ENCODE data around the gene TUBB2A.
"Not testable (repeated sequence)": the region's sequence is repeated elsewhere in the genome, so short reads cannot be mapped to it uniquely, and the experiment has no call there.

TUBB2A gene

DNA sequence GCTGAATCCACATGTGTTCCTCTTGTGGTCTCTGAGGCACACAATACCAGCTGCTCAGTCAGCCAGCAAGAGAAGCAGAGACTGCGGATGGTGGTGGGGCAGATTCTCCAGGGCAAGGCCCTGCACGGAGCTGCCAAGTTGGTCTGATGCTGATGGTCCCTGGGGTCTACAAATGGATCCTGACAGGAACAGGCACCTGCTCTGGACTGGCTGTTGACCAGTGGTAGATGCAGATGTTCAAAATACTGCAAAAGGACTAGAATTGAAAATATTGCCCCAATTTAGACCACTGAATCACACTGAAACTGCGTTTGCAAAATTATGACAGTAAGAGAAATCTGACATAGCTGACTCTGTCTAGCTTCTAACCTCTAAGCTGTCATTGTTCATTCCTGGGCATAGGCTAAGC is 29.6 kb upstream of the TUBB2A start:
- TF ChIP-seq, protein P1, sequence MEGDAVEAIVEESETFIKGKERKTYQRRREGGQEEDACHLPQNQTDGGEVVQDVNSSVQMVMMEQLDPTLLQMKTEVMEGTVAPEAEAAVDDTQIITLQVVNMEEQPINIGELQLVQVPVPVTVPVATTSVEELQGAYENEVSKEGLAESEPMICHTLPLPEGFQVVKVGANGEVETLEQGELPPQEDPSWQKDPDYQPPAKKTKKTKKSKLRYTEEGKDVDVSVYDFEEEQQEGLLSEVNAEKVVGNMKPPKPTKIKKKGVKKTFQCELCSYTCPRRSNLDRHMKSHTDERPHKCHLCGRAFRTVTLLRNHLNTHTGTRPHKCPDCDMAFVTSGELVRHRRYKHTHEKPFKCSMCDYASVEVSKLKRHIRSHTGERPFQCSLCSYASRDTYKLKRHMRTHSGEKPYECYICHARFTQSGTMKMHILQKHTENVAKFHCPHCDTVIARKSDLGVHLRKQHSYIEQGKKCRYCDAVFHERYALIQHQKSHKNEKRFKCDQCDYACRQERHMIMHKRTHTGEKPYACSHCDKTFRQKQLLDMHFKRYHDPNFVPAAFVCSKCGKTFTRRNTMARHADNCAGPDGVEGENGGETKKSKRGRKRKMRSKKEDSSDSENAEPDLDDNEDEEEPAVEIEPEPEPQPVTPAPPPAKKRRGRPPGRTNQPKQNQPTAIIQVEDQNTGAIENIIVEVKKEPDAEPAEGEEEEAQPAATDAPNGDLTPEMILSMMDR (conservative IDR thresholded peaks at IDR 0.05; ENCODE audit: low read depth, low read length) = no peak
- H3K4me1 ChIP-seq (ENCODE audit: low read depth, poor library complexity, severe bottlenecking) = no peaks in the 10 kb centered on the region
- no peaks in the 10 kb centered on the region for H3K79me2 ChIP-seq (ENCODE audit: insufficient read depth, low read depth)
- no peak overlapping the region for H3K9ac ChIP-seq
- H3K27ac ChIP-seq = no peak overlapping the region
- no peak overlapping the region for H2AFZ ChIP-seq (ENCODE audit: low read depth)
- no peaks in the 10 kb centered on the region; the same call in 1 of the 2 replicates for H3K27me3 ChIP-seq (ENCODE audit: insufficient read depth, low read depth)
- no peak overlapping the region for H3K4me2 ChIP-seq
- H4K20me1 ChIP-seq (ENCODE audit: insufficient read depth) = no peaks in the 10 kb centered on the region
- H3K36me3 ChIP-seq (ENCODE audit: insufficient read depth) = no peaks in the 10 kb centered on the region
- no peak overlapping the region for H3K4me3 ChIP-seq (IDR thresholded peaks at IDR 0.05; ENCODE audit: insufficient read depth, low read depth, low read length)

DNA sequence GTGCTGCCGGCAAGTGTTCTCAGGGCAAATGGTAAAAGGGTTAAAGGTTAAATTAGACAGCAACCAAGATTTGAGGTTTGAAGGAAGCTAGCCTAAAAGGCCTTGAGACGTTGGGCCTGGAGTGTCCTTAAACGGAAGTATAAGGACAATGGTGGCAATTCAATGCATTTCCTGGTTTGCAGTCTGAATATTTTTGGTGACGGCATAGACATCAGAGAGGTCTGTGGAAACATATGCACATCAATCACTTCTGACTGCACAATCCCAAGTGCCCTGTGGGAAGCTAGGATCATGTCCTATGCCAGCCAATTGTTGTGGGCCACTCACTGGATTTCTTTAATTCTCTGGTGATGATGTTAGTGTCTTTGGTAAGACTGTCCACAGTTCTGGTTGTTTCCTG is 25.7 kb upstream of the TUBB2A start:
- Histone ChIP-seq H3K27ac (no peak overlapping the region), H3K27me3 (ENCODE audit: insufficient read depth, low read depth) (no peaks in the 10 kb centered on the region), H2AFZ (ENCODE audit: low read depth) (no peak overlapping the region), H3K36me3 (ENCODE audit: insufficient read depth) (no peaks in the 10 kb centered on the region), H3K4me1 (ENCODE audit: low read depth, poor library complexity, severe bottlenecking) (no peaks in the 10 kb centered on the region), H3K4me2 (no peak overlapping the region), H3K79me2 (ENCODE audit: insufficient read depth, low read depth) (no peaks in the 10 kb centered on the region), H4K20me1 (ENCODE audit: insufficient read depth) (no peaks in the 10 kb centered on the region), H3K9ac (no peak overlapping the region), H3K4me3 (IDR thresholded peaks at IDR 0.05; ENCODE audit: insufficient read depth, low read depth, low read length) (no peak overlapping the region)
- TF ChIP-seq, protein P1 (conservative IDR thresholded peaks at IDR 0.05; ENCODE audit: low read depth, low read length) = no peak

DNA sequence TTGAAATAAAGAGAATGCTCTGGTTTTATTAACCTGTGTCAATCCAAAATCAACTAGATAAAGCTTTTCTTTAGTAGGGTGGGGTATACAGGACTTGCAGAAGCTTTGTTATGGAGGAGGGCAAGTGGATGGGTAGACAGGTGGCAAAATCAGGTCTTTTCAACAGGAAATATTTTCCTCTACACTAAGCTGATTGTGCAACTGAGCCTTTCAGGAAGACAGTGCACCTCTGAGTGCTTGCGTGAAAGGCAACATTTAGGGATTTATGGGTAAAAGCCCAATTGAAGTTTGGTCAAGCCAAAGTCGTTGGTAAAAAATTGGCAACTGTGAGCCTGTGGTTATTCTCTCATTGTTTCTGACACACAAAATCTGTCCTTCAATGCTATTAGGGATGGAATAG is 23.8 kb upstream of the TUBB2A start:
- H3K36me3 ChIP-seq (ENCODE audit: insufficient read depth) = no peaks in the 10 kb centered on the region
- H3K4me1 ChIP-seq (ENCODE audit: low read depth, poor library complexity, severe bottlenecking) = no peaks in the 10 kb centered on the region

DNA sequence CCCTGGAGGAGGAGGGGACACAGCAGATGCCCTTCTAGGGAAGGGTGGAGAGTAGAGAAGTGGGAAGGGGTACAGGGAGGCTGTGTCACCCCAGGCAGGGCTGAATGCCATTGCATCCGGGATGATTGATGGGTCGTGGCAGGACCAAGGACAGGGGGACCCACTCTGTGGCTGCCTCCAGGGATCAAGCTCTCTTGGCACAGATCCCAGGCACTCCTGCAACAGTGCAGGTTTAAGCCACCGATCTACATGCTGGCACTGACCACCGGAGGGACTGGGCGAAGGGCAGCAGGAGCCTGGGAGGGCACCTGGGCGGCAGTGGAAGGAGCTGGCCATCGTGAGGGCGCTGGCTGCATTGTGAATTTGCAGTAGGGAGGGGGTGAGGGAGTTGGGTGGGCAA is 22.6 kb upstream of the TUBB2A start:
- not testable (repeated sequence) for H3K9ac ChIP-seq; H3K4me1 ChIP-seq (ENCODE audit: low read depth, poor library complexity, severe bottlenecking); H4K20me1 ChIP-seq (ENCODE audit: insufficient read depth); H3K36me3 ChIP-seq (ENCODE audit: insufficient read depth); H3K27ac ChIP-seq; H3K4me3 ChIP-seq (IDR thresholded peaks at IDR 0.05; ENCODE audit: insufficient read depth, low read depth, low read length); H3K4me2 ChIP-seq; H3K27me3 ChIP-seq (ENCODE audit: insufficient read depth, low read depth); H2AFZ ChIP-seq (ENCODE audit: low read depth); H3K79me2 ChIP-seq (ENCODE audit: insufficient read depth, low read depth)

More for the DNA sequence above, 23.8 kb upstream of the TUBB2A start:
- TF ChIP-seq, protein P1 (conservative IDR thresholded peaks at IDR 0.05; ENCODE audit: low read depth, low read length) = no peak
- Histone ChIP-seq H4K20me1 (ENCODE audit: insufficient read depth) (no peaks in the 10 kb centered on the region), H2AFZ (ENCODE audit: low read depth) (no peak overlapping the region), H3K27ac (no peak overlapping the region), H3K79me2 (ENCODE audit: insufficient read depth, low read depth) (no peaks in the 10 kb centered on the region), H3K9ac (no peak overlapping the region), H3K4me2 (no peak overlapping the region), H3K4me3 (IDR thresholded peaks at IDR 0.05; ENCODE audit: insufficient read depth, low read depth, low read length) (no peak overlapping the region), H3K27me3 (ENCODE audit: insufficient read depth, low read depth) (no peaks in the 10 kb centered on the region)

DNA sequence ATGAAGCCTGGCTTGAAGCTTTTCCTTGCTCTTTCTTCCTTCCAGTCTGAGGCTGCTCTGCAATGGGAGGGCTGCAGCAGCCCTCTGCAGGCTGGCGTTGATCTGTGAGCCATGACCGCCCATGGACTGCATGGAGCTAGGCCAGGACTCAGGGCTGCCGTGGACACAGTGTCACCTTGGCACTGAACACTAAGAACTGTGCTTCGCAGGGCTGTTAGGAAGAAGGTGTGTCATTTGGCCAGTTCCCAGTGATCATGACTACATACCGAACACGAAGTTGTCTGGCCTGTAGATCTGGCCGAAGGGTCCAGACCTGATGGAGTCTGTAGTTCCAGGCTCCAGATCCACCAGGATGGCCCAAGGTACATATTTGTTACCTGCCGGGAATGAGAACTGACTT is 21.3 kb upstream of the TUBB2A start:
- H4K20me1 ChIP-seq (ENCODE audit: insufficient read depth); H3K27ac ChIP-seq; H3K9ac ChIP-seq; H3K36me3 ChIP-seq (ENCODE audit: insufficient read depth); H2AFZ ChIP-seq (ENCODE audit: low read depth); H3K4me1 ChIP-seq (ENCODE audit: low read depth, poor library complexity, severe bottlenecking); H3K4me3 ChIP-seq (IDR thresholded peaks at IDR 0.05; ENCODE audit: insufficient read depth, low read depth, low read length); H3K27me3 ChIP-seq (ENCODE audit: insufficient read depth, low read depth); H3K79me2 ChIP-seq (ENCODE audit: insufficient read depth, low read depth); H3K4me2 ChIP-seq: not testable (repeated sequence)
